Trophoblast cell (in vitro differentiated cells and primary cell): ENCODE results near the gene MEG3.

Experiments used
- DNase-seq, 2 donors: peaks; one replicate each; pipeline ENCODE4 v3.0.0-alpha.2; 2016
- H2AFZ ChIP-seq: 2 replicates; pipeline ENCODE4 v1.6.1; 2013; ENCODE audit warnings: low read length, moderate library complexity, mild to moderate bottlenecking; ENCODE audit not compliant: insufficient read depth, poor library complexity
- H2AK5ac ChIP-seq: 2 replicates; pipeline ENCODE4 v1.6.1; 2013; ENCODE audit warnings: mild to moderate bottlenecking, low read length
- H2BK120ac ChIP-seq: 2 replicates; pipeline ENCODE4 v1.6.1; 2013; ENCODE audit warnings: low read length, mild to moderate bottlenecking, moderate library complexity; ENCODE audit not compliant: insufficient read depth, poor library complexity
- H2BK12ac ChIP-seq: 2 replicates; pipeline ENCODE4 v1.6.1; 2013; ENCODE audit warnings: mild to moderate bottlenecking, low read length, moderate library complexity
- H2BK5ac ChIP-seq: 2 replicates; pipeline ENCODE4 v1.6.1; 2013; ENCODE audit warnings: low read length, low read depth, moderate library complexity, mild to moderate bottlenecking; ENCODE audit not compliant: poor library complexity
- H3K14ac ChIP-seq: 2 replicates; pipeline ENCODE4 v1.6.1; 2013; ENCODE audit warnings: mild to moderate bottlenecking, low read length
- H3K18ac ChIP-seq: 2 replicates; pipeline ENCODE4 v1.6.1; 2013; ENCODE audit warnings: mild to moderate bottlenecking, low read length
- H3K23ac ChIP-seq: 2 replicates; pipeline ENCODE4 v1.6.1; 2013; ENCODE audit warnings: low read length
- H3K27ac ChIP-seq: 2 replicates; pipeline ENCODE4 v1.5.1; 2013; ENCODE audit warnings: low read depth, mild to moderate bottlenecking, inconsistent platforms, low read length, moderate library complexity
- H3K27me3 ChIP-seq: 2 replicates; pipeline ENCODE4 v1.6.1; 2013; ENCODE audit warnings: inconsistent platforms, mild to moderate bottlenecking, low read length, moderate library complexity; ENCODE audit not compliant: insufficient read depth
- H3K36me3 ChIP-seq, 2 experiments: 1 replicate in 1 of 2; 2 replicates in 1 of 2; pipeline ENCODE4 v1.6.1; 2013; ENCODE audit warnings: low read length in 2 of 2, mild to moderate bottlenecking in 2 of 2, moderate library complexity in 1 of 2; ENCODE audit not compliant: insufficient read depth in 2 of 2, control insufficient read depth in 1 of 2
- H3K4ac ChIP-seq: 2 replicates; pipeline ENCODE4 v1.6.1; 2013; ENCODE audit warnings: low read depth, mild to moderate bottlenecking, low read length, moderate library complexity
- H3K4me1 ChIP-seq, 2 experiments: 1 replicate in 1 of 2; 2 replicates in 1 of 2; pipeline ENCODE4 v1.6.1; 2013; ENCODE audit warnings: low read length in 2 of 2, mild to moderate bottlenecking in 2 of 2, moderate library complexity in 1 of 2; ENCODE audit not compliant: insufficient read depth in 2 of 2, control insufficient read depth in 1 of 2
- H3K4me2 ChIP-seq: 2 replicates; pipeline ENCODE4 v1.6.1; 2013; ENCODE audit warnings: inconsistent platforms, mild to moderate bottlenecking, low read length, moderate library complexity
- H3K4me3 ChIP-seq: 2 replicates; pipeline ENCODE4 v1.5.1; 2013; ENCODE audit warnings: mild to moderate bottlenecking, low read depth, low read length, inconsistent platforms
- H3K79me1 ChIP-seq: one replicate; pipeline ENCODE4 v1.6.1; 2013; ENCODE audit warnings: low read length
- H3K79me2 ChIP-seq: 2 replicates; pipeline ENCODE4 v1.6.1; 2013; ENCODE audit warnings: low read length, mild to moderate bottlenecking; ENCODE audit not compliant: control insufficient read depth, insufficient read depth, poor library complexity
- H3K9ac ChIP-seq: 2 replicates; pipeline ENCODE4 v1.6.1; 2013; ENCODE audit warnings: mild to moderate bottlenecking, low read length
- H3K9me3 ChIP-seq: 2 replicates; pipeline ENCODE4 v1.6.1; 2013; ENCODE audit warnings: low read depth, mild to moderate bottlenecking, control low read depth, inconsistent platforms, low read length; ENCODE audit not compliant: insufficient read depth
- H4K12ac ChIP-seq: 2 replicates; pipeline ENCODE4 v1.6.1; 2013; ENCODE audit warnings: low read depth, mild to moderate bottlenecking, low read length, moderate library complexity
- H4K8ac ChIP-seq: 2 replicates; pipeline ENCODE4 v1.6.1; 2013; ENCODE audit warnings: low read depth, mild to moderate bottlenecking, low read length, moderate library complexity
- H4K91ac ChIP-seq: one replicate; pipeline ENCODE4 v1.6.1; 2013; ENCODE audit warnings: low read depth, mild to moderate bottlenecking, low read length, moderate library complexity
- WGBS: extraction: QIAGEN DNeasy Blood & Tissue Kit; methylation state at CpG from one replicate; pipeline ENCODE4 v1.1.7; 2013; ENCODE audit warnings: missing lambda C conversion rate; ENCODE audit not compliant: insufficient read length, insufficient coverage; ENCODE audit errors: extremely low coverage; 5-methylcytosine and 5-hydroxymethylcytosine counted together

Gene MEG3

GRCh38 chr14:100784523-100785337 lies 41.2 kb upstream of the MEG3 start:
- no peaks in the 10 kb centered on the region for H3K79me2 ChIP-seq
- H3K9me3 ChIP-seq = peaks cover 2% of the 10 kb centered on the region
- H3K14ac ChIP-seq = no peak overlapping the region
- peaks cover 6% of the 10 kb centered on the region in 2 experiments for H3K4me1 ChIP-seq
- H3K23ac ChIP-seq = no peak overlapping the region
- H2AFZ ChIP-seq = no peak overlapping the region
- DNase-seq = no peak
- no peak overlapping the region for H2AK5ac ChIP-seq
- H3K4ac ChIP-seq = no peak overlapping the region
- H3K36me3 ChIP-seq = no peaks in the 10 kb centered on the region
- H3K79me1 ChIP-seq = no peaks in the 10 kb centered on the region
- no peaks in the 10 kb centered on the region for H3K27me3 ChIP-seq
- no peak overlapping the region for H2BK12ac ChIP-seq
- no peak overlapping the region for H4K8ac ChIP-seq
- no peak overlapping the region for H3K18ac ChIP-seq
- no peak overlapping the region for H3K4me3 ChIP-seq
- H4K12ac ChIP-seq = no peak overlapping the region
- H3K9ac ChIP-seq = no peak overlapping the region
- no peak overlapping the region for H3K27ac ChIP-seq
- WGBS = no CpG with 5 or more reads among the region's 11 CpGs
- no peak overlapping the region for H4K91ac ChIP-seq
- no peak overlapping the region for H3K4me2 ChIP-seq
- no peak overlapping the region for H2BK120ac ChIP-seq
- H2BK5ac ChIP-seq = no peak overlapping the region

- no peak overlapping the region for H2BK12ac ChIP-seq
- no peak for DNase-seq
- H4K8ac ChIP-seq = no peak overlapping the region
- peaks cover 6% of the 10 kb centered on the region in 2 experiments for H3K4me1 ChIP-seq
- H2BK5ac ChIP-seq = no peak overlapping the region
- H2BK120ac ChIP-seq = no peak overlapping the region
- H3K79me1 ChIP-seq = no peaks in the 10 kb centered on the region
- no peak overlapping the region for H3K9ac ChIP-seq
- WGBS = no CpG with 5 or more reads among the region's 4 CpGs
- H3K23ac ChIP-seq = no peak overlapping the region
- no peak overlapping the region for H4K12ac ChIP-seq
- H2AK5ac ChIP-seq = no peak overlapping the region
- no peaks in the 10 kb centered on the region for H3K79me2 ChIP-seq
- no peak overlapping the region for H3K14ac ChIP-seq
- H4K91ac ChIP-seq = no peak overlapping the region
- H3K27me3 ChIP-seq = no peaks in the 10 kb centered on the region
- H3K27ac ChIP-seq = no peak overlapping the region
- H3K4me3 ChIP-seq = no peak overlapping the region
- H3K4ac ChIP-seq = no peak overlapping the region
- H3K36me3 ChIP-seq = no peaks in the 10 kb centered on the region
- no peak overlapping the region for H3K18ac ChIP-seq
- peaks cover 2% of the 10 kb centered on the region for H3K9me3 ChIP-seq
- no peak overlapping the region for H2AFZ ChIP-seq
- no peak overlapping the region for H3K4me2 ChIP-seq
Measured at GRCh38 chr14:100785338-100785615, 40.6 kb upstream of the MEG3 start.

GRCh38 chr14:100785626-100786025 lies 40.3 kb upstream of the MEG3 start:
- no peak overlapping the region for H3K18ac ChIP-seq
- WGBS = no CpG with 5 or more reads among the region's 7 CpGs
- no peak overlapping the region for H3K4me2 ChIP-seq
- no peak overlapping the region for H4K91ac ChIP-seq
- peaks cover 3% of the 10 kb centered on the region for H3K9me3 ChIP-seq
- H2AFZ ChIP-seq = no peak overlapping the region
- no peak overlapping the region for H3K27ac ChIP-seq
- no peak overlapping the region for H2BK120ac ChIP-seq
- H4K8ac ChIP-seq = no peak overlapping the region
- H3K27me3 ChIP-seq = no peaks in the 10 kb centered on the region
- no peaks in the 10 kb centered on the region for H3K79me2 ChIP-seq
- no peak overlapping the region for H2BK12ac ChIP-seq
- no peak overlapping the region for H2BK5ac ChIP-seq
- H3K14ac ChIP-seq = no peak overlapping the region
- H2AK5ac ChIP-seq = no peak overlapping the region
- no peaks in the 10 kb centered on the region for H3K36me3 ChIP-seq
- peaks cover 6 to 7% of the 10 kb centered on the region in 2 experiments for H3K4me1 ChIP-seq
- peak overlapping the region; percentile 10 for H3K4me3 ChIP-seq
- H3K4ac ChIP-seq = no peak overlapping the region
- H3K9ac ChIP-seq = no peak overlapping the region
- DNase-seq = no peak
- no peak overlapping the region for H4K12ac ChIP-seq
- no peaks in the 10 kb centered on the region for H3K79me1 ChIP-seq
- H3K23ac ChIP-seq = no peak overlapping the region

GRCh38 chr14:100786131-100786530 lies 39.8 kb upstream of the MEG3 start:
- Histone ChIP-seq H4K8ac (no peak overlapping the region), H3K79me1 (no peaks in the 10 kb centered on the region), H3K4me3 (no peak overlapping the region), H3K27ac (no peak overlapping the region), H2AK5ac (no peak overlapping the region), H2AFZ (no peak overlapping the region), H3K27me3 (no peaks in the 10 kb centered on the region), H4K12ac (no peak overlapping the region), H2BK120ac (no peak overlapping the region), H3K79me2 (no peaks in the 10 kb centered on the region), H2BK12ac (no peak overlapping the region), H4K91ac (no peak overlapping the region), H3K4me1 (peaks cover 6 to 7% of the 10 kb centered on the region in 2 experiments), H3K4me2 (no peak overlapping the region), H3K36me3 (no peaks in the 10 kb centered on the region), H3K23ac (no peak overlapping the region), H3K18ac (no peak overlapping the region), H3K9me3 (peaks cover 3% of the 10 kb centered on the region), H3K9ac (no peak overlapping the region), H3K14ac (no peak overlapping the region), H2BK5ac (no peak overlapping the region), H3K4ac (no peak overlapping the region)
- DNase-seq = no peak
- WGBS = no CpG with 5 or more reads among the region's 11 CpGs
